Osteoblast (primary cell): ENCODE measurements around the gene OSGIN1. TPM values are rescaled to one million over a fixed set of nuclear protein-coding genes. Genes with fewer than 3 reads are reported as not detected.

ENCODE experiments used
- DNase-seq: peaks from one replicate; pipeline ENCODE4 v3.0.0; 2011; ENCODE audit warnings: low spot score, mixed read lengths; ENCODE audit not compliant: insufficient read length; ENCODE audit errors: missing footprints
- H2AFZ ChIP-seq: 2 replicates; pipeline ENCODE4 v1.6.0; 2011; ENCODE audit warnings: mild to moderate bottlenecking, low read length
- H3K27ac ChIP-seq: 2 replicates; pipeline ENCODE4 v1.5.1; 2011; ENCODE audit warnings: mild to moderate bottlenecking, low read depth, low read length, moderate library complexity
- H3K27me3 ChIP-seq: 2 replicates; pipeline ENCODE4 v1.6.0; 2012; ENCODE audit warnings: mild to moderate bottlenecking, control low read depth, inconsistent platforms, low read length, moderate library complexity; ENCODE audit not compliant: insufficient read depth
- H3K36me3 ChIP-seq: 2 replicates; pipeline ENCODE4 v1.5.1; 2011; ENCODE audit warnings: mild to moderate bottlenecking, low read length, control low read depth, moderate library complexity; ENCODE audit not compliant: insufficient read depth
- H3K4me1 ChIP-seq: 2 replicates; pipeline ENCODE4 v1.5.1; 2011; ENCODE audit warnings: mild to moderate bottlenecking, low read length, control low read depth, moderate library complexity; ENCODE audit not compliant: insufficient read depth
- H3K4me2 ChIP-seq: 2 replicates; pipeline ENCODE4 v1.6.0; 2011; ENCODE audit warnings: mild to moderate bottlenecking, low read length; ENCODE audit not compliant: insufficient read depth
- H3K4me3 ChIP-seq: fragments of 200-600 bp; sonication (generic); 3 replicates; pipeline ENCODE4 v1.5.1; 2012; ENCODE audit warnings: mild to moderate bottlenecking, low read length, inconsistent platforms; ENCODE audit not compliant: insufficient read depth
- H3K79me2 ChIP-seq: 2 replicates; pipeline ENCODE4 v1.6.0; 2012; ENCODE audit warnings: mild to moderate bottlenecking, low read length, control low read depth, inconsistent platforms; ENCODE audit not compliant: insufficient read depth
- H3K9me3 ChIP-seq: 2 replicates; pipeline ENCODE4 v1.5.1; 2011; ENCODE audit warnings: low read depth, low read length, control low read depth
- H4K20me1 ChIP-seq: 2 replicates; pipeline ENCODE4 v1.6.0; 2012; ENCODE audit warnings: mild to moderate bottlenecking, low read length, control low read depth; ENCODE audit not compliant: insufficient read depth
- total RNA-seq: library from RNA; depleted of rRNA; stranded (reverse); fragments of >200 nt; gene quantifications from 2 replicates; pipeline ENCODE4 v1.2.3, GENCODE V29; 2012
- TF ChIP-seq, protein P1 (sequence below): IDR thresholded peaks from 2 replicates; pipeline ENCODE4 v1.5.1; 2011; ENCODE audit warnings: mild to moderate bottlenecking, low read depth, low read length, moderate library complexity; ENCODE audit errors: extremely low read depth

OSGIN1 gene
- total RNA-seq, 1 donor: 3.6 TPM

DNA sequence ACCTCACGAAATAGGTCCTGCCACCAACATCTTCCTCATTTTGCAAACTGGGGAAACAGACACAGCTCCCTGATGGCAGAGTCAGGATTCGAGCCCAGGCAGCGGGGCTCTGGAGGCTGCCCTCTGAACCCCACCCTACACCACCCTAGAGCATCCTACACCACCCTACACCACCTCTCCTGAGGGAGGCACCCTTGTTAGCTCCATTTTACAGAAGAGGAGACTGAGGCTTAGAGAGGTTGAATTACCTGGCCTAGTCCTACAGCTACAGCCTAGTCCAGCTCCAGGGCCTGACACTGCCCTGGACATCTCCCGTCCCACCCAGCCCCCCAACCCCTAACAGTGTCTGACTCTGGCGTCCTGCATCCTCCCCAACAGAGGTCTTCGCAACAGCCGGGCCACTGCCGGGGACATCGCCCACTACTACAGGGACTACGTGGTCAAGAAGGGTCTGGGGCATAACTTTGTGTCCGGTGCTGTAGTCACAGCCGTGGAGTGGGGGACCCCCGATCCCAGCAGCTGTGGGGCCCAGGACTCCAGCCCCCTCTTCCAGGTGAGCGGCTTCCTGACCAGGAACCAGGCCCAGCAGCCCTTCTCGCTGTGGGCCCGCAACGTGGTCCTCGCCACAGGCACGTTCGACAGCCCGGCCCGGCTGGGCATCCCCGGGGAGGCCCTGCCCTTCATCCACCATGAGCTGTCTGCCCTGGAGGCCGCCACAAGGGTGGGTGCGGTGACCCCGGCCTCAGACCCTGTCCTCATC is 11.8 kb downstream of the OSGIN1 start:
- no peak overlapping the region for H3K4me2 ChIP-seq
- TF ChIP-seq, protein P1, sequence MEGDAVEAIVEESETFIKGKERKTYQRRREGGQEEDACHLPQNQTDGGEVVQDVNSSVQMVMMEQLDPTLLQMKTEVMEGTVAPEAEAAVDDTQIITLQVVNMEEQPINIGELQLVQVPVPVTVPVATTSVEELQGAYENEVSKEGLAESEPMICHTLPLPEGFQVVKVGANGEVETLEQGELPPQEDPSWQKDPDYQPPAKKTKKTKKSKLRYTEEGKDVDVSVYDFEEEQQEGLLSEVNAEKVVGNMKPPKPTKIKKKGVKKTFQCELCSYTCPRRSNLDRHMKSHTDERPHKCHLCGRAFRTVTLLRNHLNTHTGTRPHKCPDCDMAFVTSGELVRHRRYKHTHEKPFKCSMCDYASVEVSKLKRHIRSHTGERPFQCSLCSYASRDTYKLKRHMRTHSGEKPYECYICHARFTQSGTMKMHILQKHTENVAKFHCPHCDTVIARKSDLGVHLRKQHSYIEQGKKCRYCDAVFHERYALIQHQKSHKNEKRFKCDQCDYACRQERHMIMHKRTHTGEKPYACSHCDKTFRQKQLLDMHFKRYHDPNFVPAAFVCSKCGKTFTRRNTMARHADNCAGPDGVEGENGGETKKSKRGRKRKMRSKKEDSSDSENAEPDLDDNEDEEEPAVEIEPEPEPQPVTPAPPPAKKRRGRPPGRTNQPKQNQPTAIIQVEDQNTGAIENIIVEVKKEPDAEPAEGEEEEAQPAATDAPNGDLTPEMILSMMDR: no peak
- peak; percentile 53 for DNase-seq

DNA sequence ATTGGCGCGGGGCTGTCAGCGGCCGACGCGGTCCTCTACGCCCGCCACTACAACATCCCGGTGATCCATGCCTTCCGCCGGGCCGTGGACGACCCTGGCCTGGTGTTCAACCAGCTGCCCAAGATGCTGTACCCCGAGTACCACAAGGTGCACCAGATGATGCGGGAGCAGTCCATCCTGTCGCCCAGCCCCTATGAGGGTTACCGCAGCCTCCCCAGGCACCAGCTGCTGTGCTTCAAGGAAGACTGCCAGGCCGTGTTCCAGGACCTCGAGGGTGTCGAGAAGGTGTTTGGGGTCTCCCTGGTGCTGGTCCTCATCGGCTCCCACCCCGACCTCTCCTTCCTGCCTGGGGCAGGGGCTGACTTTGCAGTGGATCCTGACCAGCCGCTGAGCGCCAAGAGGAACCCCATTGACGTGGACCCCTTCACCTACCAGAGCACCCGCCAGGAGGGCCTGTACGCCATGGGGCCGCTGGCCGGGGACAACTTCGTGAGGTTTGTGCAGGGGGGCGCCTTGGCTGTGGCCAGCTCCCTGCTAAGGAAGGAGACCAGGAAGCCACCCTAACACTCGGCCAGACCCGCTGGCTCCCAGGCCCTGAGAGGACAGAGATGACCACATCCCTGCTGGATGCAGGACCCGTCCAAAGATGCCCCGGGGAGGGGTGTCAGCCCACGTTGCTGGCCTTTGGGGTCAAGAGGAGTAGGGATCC is 12.6 kb downstream of the OSGIN1 start:
- no peak overlapping the region for H3K27ac ChIP-seq
- no peak overlapping the region for H3K4me2 ChIP-seq
- peak; percentile 86 for DNase-seq
- no peaks in the 10 kb centered on the region for H3K4me1 ChIP-seq
- H3K36me3 ChIP-seq: peaks cover 1% of the 10 kb centered on the region
- H4K20me1 ChIP-seq: no peaks in the 10 kb centered on the region
- H3K4me3 ChIP-seq: no peak overlapping the region
- no peak overlapping the region for H2AFZ ChIP-seq
- TF ChIP-seq, protein P1: no peak
- H3K79me2 ChIP-seq: no peaks in the 10 kb centered on the region
- H3K27me3 ChIP-seq: peaks cover 6% of the 10 kb centered on the region
- H3K9me3 ChIP-seq: no peaks in the 10 kb centered on the region

More for the DNA sequence above, 11.8 kb downstream of the OSGIN1 start:
- no peaks in the 10 kb centered on the region for H4K20me1 ChIP-seq
- no peaks in the 10 kb centered on the region for H3K79me2 ChIP-seq
- H3K27ac ChIP-seq: no peak overlapping the region
- peaks cover 6% of the 10 kb centered on the region for H3K27me3 ChIP-seq
- no peak overlapping the region for H2AFZ ChIP-seq
- H3K4me1 ChIP-seq: no peaks in the 10 kb centered on the region
- no peak overlapping the region for H3K4me3 ChIP-seq
- peaks cover 9% of the 10 kb centered on the region for H3K36me3 ChIP-seq
- no peaks in the 10 kb centered on the region for H3K9me3 ChIP-seq

DNA sequence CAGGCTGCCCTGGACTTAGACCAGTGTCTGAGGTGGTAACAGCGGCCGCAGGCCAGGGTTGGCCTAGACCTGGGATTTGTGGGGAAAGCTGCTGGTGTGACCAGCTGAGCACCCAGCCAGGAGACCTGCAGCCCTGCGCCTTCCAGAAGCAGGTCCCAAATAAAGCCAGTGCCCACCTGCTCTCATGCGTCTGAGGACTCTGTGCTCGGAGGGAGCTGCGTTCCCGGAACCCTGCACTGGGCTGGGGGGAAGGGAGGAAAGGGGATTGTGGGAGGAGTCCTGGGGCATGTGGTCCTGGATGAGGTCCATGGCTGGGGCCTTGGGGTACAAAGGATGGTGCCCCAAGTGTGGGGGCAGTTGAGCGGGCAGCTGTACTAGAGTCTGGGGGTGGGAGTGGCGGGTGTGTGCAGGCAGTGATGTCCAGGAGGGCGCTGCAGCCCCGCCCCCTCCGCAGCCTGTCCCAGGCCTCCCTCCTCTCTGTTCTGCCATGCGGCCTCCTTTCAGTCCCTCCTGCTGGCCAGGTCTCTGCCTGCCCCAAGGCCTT is 13.2 kb downstream of the OSGIN1 start:
- Histone ChIP-seq H3K4me3 (no peak overlapping the region), H3K79me2 (no peaks in the 10 kb centered on the region), H3K27me3 (peaks cover 6% of the 10 kb centered on the region), H3K4me1 (no peaks in the 10 kb centered on the region), H3K36me3 (no peaks in the 10 kb centered on the region), H4K20me1 (no peaks in the 10 kb centered on the region), H3K9me3 (no peaks in the 10 kb centered on the region), H2AFZ (no peak overlapping the region), H3K27ac (no peak overlapping the region), H3K4me2 (no peak overlapping the region)
- TF ChIP-seq, protein P1: no peak
- peak; percentile 62 for DNase-seq

DNA sequence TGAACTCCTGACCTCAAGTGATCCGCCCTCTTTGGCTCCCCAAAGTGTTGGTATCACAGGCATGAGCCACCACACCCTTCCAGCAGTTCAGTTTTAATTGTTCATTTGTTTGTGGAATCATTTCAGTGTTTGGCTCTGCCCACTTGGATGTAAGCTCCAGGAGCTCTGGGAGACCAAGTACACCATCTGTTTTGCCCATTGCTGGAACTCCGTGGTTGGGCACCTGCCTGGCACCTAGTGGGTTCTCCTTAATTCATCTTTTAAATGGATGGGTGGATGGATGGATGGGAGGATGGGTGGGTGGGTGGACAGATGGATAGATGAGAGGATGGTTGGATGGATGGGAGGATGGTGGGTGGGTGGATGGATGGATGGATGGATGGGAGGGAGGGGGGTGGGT is 14.1 kb downstream of the OSGIN1 start:
- TF ChIP-seq, protein P1: no peak
- H3K27me3 ChIP-seq: peaks cover 6% of the 10 kb centered on the region

More for the DNA sequence above, 14.1 kb downstream of the OSGIN1 start:
- Histone ChIP-seq H3K36me3 (no peaks in the 10 kb centered on the region), H2AFZ (no peak overlapping the region), H3K4me1 (no peaks in the 10 kb centered on the region), H4K20me1 (no peaks in the 10 kb centered on the region), H3K4me2 (no peak overlapping the region), H3K79me2 (no peaks in the 10 kb centered on the region), H3K4me3 (no peak overlapping the region), H3K9me3 (no peaks in the 10 kb centered on the region), H3K27ac (no peak overlapping the region)
- DNase-seq: peak; percentile 3
